ENCODE measurements around the gene ACOT11. TPM values are rescaled to one million over a fixed set of nuclear protein-coding genes. Genes with fewer than 3 reads are reported as not detected.

Gene ACOT11
- total and polyA plus RNA-seq, 2 experiments from 2014 or later = 13.8 to 20.0 TPM

GRCh38 chr1:54608566-54609230 lies 60.7 kb downstream of the ACOT11 start:
- no peak for DNase-seq (ENCODE audit: low spot score)
- no peaks in the 10 kb centered on the region for H3K79me2 ChIP-seq
- H3K36me3 ChIP-seq (replicated peaks; ENCODE audit: insufficient read depth, low read depth) = no peaks in the 10 kb centered on the region
- no peaks in the 10 kb centered on the region for H3K27me3 ChIP-seq
- H4K20me1 ChIP-seq (ENCODE audit: insufficient read depth, poor library complexity, severe bottlenecking) = no peaks in the 10 kb centered on the region
- no peak overlapping the region for H2AFZ ChIP-seq
- TF ChIP-seq EZH2 (IDR thresholded peaks at IDR 0.05; ENCODE audit: borderline replicate concordance) = no peak
- TF ChIP-seq CTCF (IDR thresholded peaks at IDR 0.05; ENCODE audit: poor library complexity) = no peak
- TF ChIP-seq EZH2phosphoT487 (IDR thresholded peaks at IDR 0.05; ENCODE audit: low read depth, severe bottlenecking, unreplicated experiment) = no peak
- no peak overlapping the region for H3K4me3 ChIP-seq
- no peaks in the 10 kb centered on the region for H3K9me2 ChIP-seq (replicated peaks; ENCODE audit: insufficient read depth)
- H3K9me3 ChIP-seq (ENCODE audit: low read depth) = no peaks in the 10 kb centered on the region
- no peaks in the 10 kb centered on the region for H3K4me1 ChIP-seq (ENCODE audit: insufficient read depth)
- 84% methylated on average over 9 of the region's 9 CpGs for WGBS (ENCODE audit: low lambda C conversion rate, missing lambda C conversion rate)
- no peak overlapping the region for H3K27ac ChIP-seq
- no peak overlapping the region for H3K4me2 ChIP-seq

GRCh38 chr1:54609301-54609921 lies 61.4 kb downstream of the ACOT11 start:
- Histone ChIP-seq H3K36me3 (replicated peaks; ENCODE audit: insufficient read depth, low read depth) (no peaks in the 10 kb centered on the region), H2AFZ (no peak overlapping the region), H3K9me3 (ENCODE audit: low read depth) (no peaks in the 10 kb centered on the region), H3K9me2 (replicated peaks; ENCODE audit: insufficient read depth) (no peaks in the 10 kb centered on the region), H3K27ac (no peak overlapping the region), H3K4me2 (no peak overlapping the region), H3K4me1 (ENCODE audit: insufficient read depth) (no peaks in the 10 kb centered on the region), H3K4me3 (no peak overlapping the region), H3K27me3 (no peaks in the 10 kb centered on the region), H3K79me2 (no peaks in the 10 kb centered on the region), H4K20me1 (ENCODE audit: insufficient read depth, poor library complexity, severe bottlenecking) (no peaks in the 10 kb centered on the region)
- WGBS (ENCODE audit: low lambda C conversion rate, missing lambda C conversion rate) = 86% methylated on average over 16 of the region's 16 CpGs
- TF ChIP-seq CTCF (IDR thresholded peaks at IDR 0.05; ENCODE audit: poor library complexity) (no peak), EZH2phosphoT487 (IDR thresholded peaks at IDR 0.05; ENCODE audit: low read depth, severe bottlenecking, unreplicated experiment) (no peak), EZH2 (IDR thresholded peaks at IDR 0.05; ENCODE audit: borderline replicate concordance) (no peak)
- no peak for DNase-seq (ENCODE audit: low spot score)

GRCh38 chr1:54610048-54610447 lies 62.0 kb downstream of the ACOT11 start:
- Histone ChIP-seq H3K9me2 (replicated peaks; ENCODE audit: insufficient read depth) (no peaks in the 10 kb centered on the region), H4K20me1 (ENCODE audit: insufficient read depth, poor library complexity, severe bottlenecking) (no peaks in the 10 kb centered on the region), H3K36me3 (replicated peaks; ENCODE audit: insufficient read depth, low read depth) (no peaks in the 10 kb centered on the region), H3K27ac (no peak overlapping the region), H3K4me1 (ENCODE audit: insufficient read depth) (no peaks in the 10 kb centered on the region), H3K79me2 (no peaks in the 10 kb centered on the region), H3K27me3 (no peaks in the 10 kb centered on the region), H3K4me3 (no peak overlapping the region), H3K9me3 (ENCODE audit: low read depth) (no peaks in the 10 kb centered on the region), H3K4me2 (no peak overlapping the region), H2AFZ (no peak overlapping the region)
- TF ChIP-seq CTCF (IDR thresholded peaks at IDR 0.05; ENCODE audit: poor library complexity) = no peak
- TF ChIP-seq EZH2phosphoT487 (IDR thresholded peaks at IDR 0.05; ENCODE audit: low read depth, severe bottlenecking, unreplicated experiment) = no peak
- TF ChIP-seq EZH2 (IDR thresholded peaks at IDR 0.05; ENCODE audit: borderline replicate concordance) = no peak
- WGBS (ENCODE audit: low lambda C conversion rate, missing lambda C conversion rate) = 68% methylated on average over 6 of the region's 6 CpGs
- DNase-seq (ENCODE audit: low spot score) = peak; percentile 35
